ENCODE data around the gene SAMD1. TPM values are rescaled to one million over a fixed set of nuclear protein-coding genes. Genes with fewer than 3 reads are reported as not detected.
A peak's percentile ranks its signal among the peaks of the same experiment; 100 is the strongest.

Gene SAMD1
- total RNA-seq, 2 experiments from 2014 or later, result 29.4 to 30.1 TPM

DNA sequence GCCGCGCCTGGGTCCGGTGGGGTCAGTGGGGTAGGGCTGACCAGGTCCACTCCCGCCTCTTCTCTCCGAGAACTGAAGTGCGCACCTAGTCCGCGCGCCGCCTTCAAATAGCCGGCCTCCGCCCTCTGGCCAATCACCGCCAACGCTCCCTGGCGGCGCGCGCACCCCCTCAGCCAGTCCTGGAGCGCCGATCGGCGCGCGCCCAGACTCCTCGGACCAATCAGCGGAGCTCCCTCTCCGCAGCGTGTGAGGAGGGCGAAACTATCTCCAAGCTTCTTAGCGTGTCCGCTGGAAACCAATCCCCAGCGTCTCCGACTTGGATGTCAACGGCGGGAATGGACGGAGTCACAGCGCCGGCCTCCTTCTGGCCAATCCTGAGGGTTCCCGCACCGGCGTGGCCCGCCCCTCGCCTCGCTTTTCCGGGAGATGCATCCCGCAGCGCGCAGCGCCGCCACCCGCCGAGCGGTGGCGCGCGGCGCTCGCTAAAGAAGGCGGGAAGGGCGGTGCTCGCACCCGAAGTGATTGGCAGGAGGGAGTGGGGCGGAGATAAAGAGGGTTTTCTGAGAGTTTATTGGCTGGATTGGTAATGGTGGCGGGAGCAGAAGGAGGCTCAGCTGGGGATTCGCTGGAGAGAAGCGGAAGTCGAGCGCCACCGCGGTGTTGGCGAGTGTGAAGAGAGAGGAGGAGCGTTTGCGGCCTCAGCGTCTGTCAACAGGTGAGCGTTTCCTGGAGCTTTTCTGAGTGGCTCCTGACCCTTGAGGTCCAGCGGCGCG, 46.1 kb upstream of the SAMD1 start, which contains the start of gene ASF1B:
Gene ASF1B (minus strand): TSS at position 81 of the 773 bp plus-strand sequence. CDS start 133 bp downstream, outside the sequence.
- intact Hi-C loops (cut with DNase I, micrococcal nuclease), result loop anchor here (1.0 to 10.0 kb wide), 16 partner anchors 13 to 859 kb away; partner anchors contain the start of genes DDX39A (in 1 of the 2) and MISP3 (in 1 of the 2)
- H3K27me3 Mint-ChIP-seq, result no peaks in the 10 kb centered on the region
- peaks cover 34% of the 10 kb centered on the region for H3K4me1 Mint-ChIP-seq (ENCODE audit: low read depth)
- peak; percentile 91 to 99 (median 97) for DNase-seq
- H3K4me3 Mint-ChIP-seq, result peak within 1 kb of the TSS; percentile 97
- Histone ChIP-seq H3K36me3 (ENCODE audit: insufficient read depth, low read length) (peaks cover 3% of the 10 kb centered on the region), H3K4me1 (ENCODE audit: insufficient read depth, low read length) (peaks cover 34% of the 10 kb centered on the region), H3K27me3 (ENCODE audit: control insufficient read depth in 1 of 2, insufficient read depth in 2 of 2, low read length in 2 of 2) (no peaks in the 10 kb centered on the region), H3K27ac (ENCODE audit: low read depth in 1 of 2, low read length in 2 of 2) (peak within 1 kb of the TSS; percentile 92 to 94), H3K9me3 (ENCODE audit: control insufficient read depth in 1 of 2, insufficient read depth in 1 of 2, low read length in 2 of 2) (no peaks in the 10 kb centered on the region), H3K4me3 (ENCODE audit: low read length) (peak within 1 kb of the TSS; percentile 86)
- TF ChIP-seq, protein P1, sequence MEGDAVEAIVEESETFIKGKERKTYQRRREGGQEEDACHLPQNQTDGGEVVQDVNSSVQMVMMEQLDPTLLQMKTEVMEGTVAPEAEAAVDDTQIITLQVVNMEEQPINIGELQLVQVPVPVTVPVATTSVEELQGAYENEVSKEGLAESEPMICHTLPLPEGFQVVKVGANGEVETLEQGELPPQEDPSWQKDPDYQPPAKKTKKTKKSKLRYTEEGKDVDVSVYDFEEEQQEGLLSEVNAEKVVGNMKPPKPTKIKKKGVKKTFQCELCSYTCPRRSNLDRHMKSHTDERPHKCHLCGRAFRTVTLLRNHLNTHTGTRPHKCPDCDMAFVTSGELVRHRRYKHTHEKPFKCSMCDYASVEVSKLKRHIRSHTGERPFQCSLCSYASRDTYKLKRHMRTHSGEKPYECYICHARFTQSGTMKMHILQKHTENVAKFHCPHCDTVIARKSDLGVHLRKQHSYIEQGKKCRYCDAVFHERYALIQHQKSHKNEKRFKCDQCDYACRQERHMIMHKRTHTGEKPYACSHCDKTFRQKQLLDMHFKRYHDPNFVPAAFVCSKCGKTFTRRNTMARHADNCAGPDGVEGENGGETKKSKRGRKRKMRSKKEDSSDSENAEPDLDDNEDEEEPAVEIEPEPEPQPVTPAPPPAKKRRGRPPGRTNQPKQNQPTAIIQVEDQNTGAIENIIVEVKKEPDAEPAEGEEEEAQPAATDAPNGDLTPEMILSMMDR (IDR thresholded peaks at IDR 0.05), result peak; percentile 99
- ChIA-PET POLR2A (interaction anchor here (0.6 to 3.8 kb wide), 61 partner anchors 9 to 1243 kb away, joined by 3 to 52 read pairs (median 4); partner anchors contain the start of genes ADGRE5, ADGRL1, AKAP8 and C19orf53), CTCF (interaction anchor here (0.5 to 2.7 kb wide), 72 partner anchors 8 to 1440 kb away, joined by 3 to 34 read pairs (median 4); partner anchors contain the start of genes ADGRE5, DDX39A, FBXW9 and MISP3)
- peaks cover 9% of the 10 kb centered on the region for H3K36me3 Mint-ChIP-seq (ENCODE audit: low read depth)
- peak; percentile 80 for ATAC-seq (ENCODE audit: poor library complexity)
- H3K9me3 Mint-ChIP-seq, result no peaks in the 10 kb centered on the region
- H3K27ac Mint-ChIP-seq, result peak within 1 kb of the TSS; percentile 87

DNA sequence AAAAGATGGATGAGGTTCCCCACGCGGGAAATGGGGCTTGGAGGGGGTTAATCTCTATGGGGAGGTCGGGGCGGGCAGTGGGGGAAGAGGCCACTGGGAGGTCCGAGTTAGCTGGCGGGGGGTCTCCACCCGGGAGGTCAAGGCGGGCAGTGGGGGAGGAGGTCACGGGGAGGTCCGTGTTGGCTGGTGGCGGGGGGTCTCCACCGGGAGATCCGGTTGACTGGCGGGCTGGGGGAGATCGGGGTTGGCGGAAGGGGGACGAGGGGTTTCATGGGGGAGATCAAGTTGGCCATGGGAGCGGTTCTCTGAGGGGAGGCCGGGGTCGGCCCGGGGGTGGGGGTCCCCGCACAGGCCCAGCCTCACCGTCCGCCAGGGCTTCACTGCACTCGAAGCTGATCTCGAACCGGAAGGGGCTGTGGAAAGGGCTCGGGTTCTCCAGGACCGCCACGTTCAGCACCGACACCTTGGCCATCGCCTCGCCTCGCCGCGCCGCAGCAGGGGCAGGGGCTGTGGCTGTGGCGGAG, 45.5 kb upstream of the SAMD1 start:
- Mint-ChIP-seq H3K27ac (peak overlapping the region; percentile 87), H3K36me3 (ENCODE audit: low read depth) (peaks cover 9% of the 10 kb centered on the region), H3K4me1 (ENCODE audit: low read depth) (peaks cover 27% of the 10 kb centered on the region), H3K9me3 (no peaks in the 10 kb centered on the region), H3K27me3 (no peaks in the 10 kb centered on the region), H3K4me3 (peak overlapping the region; percentile 97)
- ATAC-seq (ENCODE audit: poor library complexity) (no peak), DNase-seq (peak in 1 of 14 experiments; percentile 27)
- Histone ChIP-seq H3K4me3 (ENCODE audit: low read length) (peak overlapping the region; percentile 67), H3K4me1 (ENCODE audit: insufficient read depth, low read length) (peaks cover 34% of the 10 kb centered on the region), H3K36me3 (ENCODE audit: insufficient read depth, low read length) (peaks cover 3% of the 10 kb centered on the region), H3K27me3 (ENCODE audit: control insufficient read depth in 1 of 2, insufficient read depth in 2 of 2, low read length in 2 of 2) (no peaks in the 10 kb centered on the region), H3K9me3 (ENCODE audit: control insufficient read depth in 1 of 2, insufficient read depth in 1 of 2, low read length in 2 of 2) (no peaks in the 10 kb centered on the region), H3K27ac (ENCODE audit: low read depth in 1 of 2, low read length in 2 of 2) (peak overlapping the region; percentile 27 to 64)
- ChIA-PET CTCF (interaction anchor here (0.5 to 2.7 kb wide), 63 partner anchors 10 to 1439 kb away, joined by 3 to 34 read pairs (median 4); partner anchors contain the start of genes ADGRE5, FBXW9, MISP3 and NANOS3), POLR2A (interaction anchor here (0.6 to 3.8 kb wide), 52 partner anchors 10 to 1244 kb away, joined by 3 to 52 read pairs (median 5); partner anchors contain the start of genes ADGRE5, ADGRL1, AKAP8 and C19orf53)
- intact Hi-C loops (cut with DNase I, micrococcal nuclease), result loop anchor here (1.0 to 10.0 kb wide), 16 partner anchors 18 to 859 kb away; partner anchors contain the start of genes DDX39A (in 1 of the 2) and MISP3 (in 1 of the 2)
- TF ChIP-seq, protein P1 (IDR thresholded peaks at IDR 0.05), result no peak

DNA sequence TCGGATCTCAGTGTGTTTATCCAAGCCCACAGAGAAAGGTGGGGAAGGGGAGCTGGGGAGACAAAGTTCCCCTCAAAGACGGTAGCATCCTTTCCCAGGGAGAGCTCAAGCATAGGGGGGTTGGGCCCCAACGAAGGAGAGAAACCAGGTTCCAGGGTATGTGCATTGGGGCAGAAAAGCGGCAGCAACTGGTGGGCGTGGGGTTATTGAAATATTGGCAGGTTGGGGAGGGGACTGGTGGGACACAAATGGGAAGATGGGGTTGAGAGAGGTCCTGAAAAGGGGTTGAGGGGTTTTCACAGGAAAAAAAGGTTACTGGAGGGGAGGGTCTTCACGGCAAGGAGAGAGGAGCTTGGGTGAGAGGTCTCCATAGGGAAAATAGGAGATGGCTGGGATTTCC, 44.8 kb upstream of the SAMD1 start:
- DNase-seq, result no peak
- H3K4me3 Mint-ChIP-seq, result peak overlapping the region; percentile 84
- Histone ChIP-seq H3K36me3 (ENCODE audit: insufficient read depth, low read length) (peaks cover 3% of the 10 kb centered on the region), H3K4me1 (ENCODE audit: insufficient read depth, low read length) (peaks cover 34% of the 10 kb centered on the region), H3K27ac (ENCODE audit: low read depth in 1 of 2, low read length in 2 of 2) (no peak overlapping the region), H3K27me3 (ENCODE audit: control insufficient read depth in 1 of 2, insufficient read depth in 2 of 2, low read length in 2 of 2) (no peaks in the 10 kb centered on the region), H3K9me3 (ENCODE audit: control insufficient read depth in 1 of 2, insufficient read depth in 1 of 2, low read length in 2 of 2) (no peaks in the 10 kb centered on the region), H3K4me3 (ENCODE audit: low read length) (no peak overlapping the region)
- POLR2A ChIA-PET, result interaction anchor here (0.6 to 2.9 kb wide), 6 partner anchors 20 to 387 kb away, joined by 3 to 22 read pairs (median 17); partner anchors contain the start of genes ADGRE5 and MISP3
- no peak for ATAC-seq (ENCODE audit: poor library complexity)
- H3K36me3 Mint-ChIP-seq (ENCODE audit: low read depth), result peaks cover 9% of the 10 kb centered on the region
- no peaks in the 10 kb centered on the region for H3K9me3 Mint-ChIP-seq
- TF ChIP-seq, protein P1 (IDR thresholded peaks at IDR 0.05), result no peak
- intact Hi-C loops (cut with DNase I, micrococcal nuclease), result loop anchor here (2.0 to 10.0 kb wide), 6 partner anchors 43 to 858 kb away; no protein-coding TSS in a partner anchor
- peaks cover 25% of the 10 kb centered on the region for H3K4me1 Mint-ChIP-seq (ENCODE audit: low read depth)
- H3K27me3 Mint-ChIP-seq, result no peaks in the 10 kb centered on the region
- peak overlapping the region; percentile 53 for H3K27ac Mint-ChIP-seq
- CTCF ChIA-PET, result interaction anchor here (1.6 kb wide), 1 partner anchor 227 kb away, joined by 7 read pairs; no protein-coding TSS in a partner anchor
